Measurements from ENCODE around the gene MACO1.

- TF ChIP-seq CTCF (IDR thresholded peaks at IDR 0.05) (no peak), POLR2A (IDR thresholded peaks at IDR 0.05) (no peak)
These were observed 91.4 kb downstream of the MACO1 start for GRCh38 chr1:25522031-25522655.

Measured in thyroid gland (tissue), 4 donors.